ENCODE results near the gene FBXL16. TPM values are rescaled to one million over a fixed set of nuclear protein-coding genes. Genes with fewer than 3 reads are reported as not detected.
A peak's percentile ranks its signal among the peaks of the same experiment; 100 is the strongest.

FBXL16 gene
- polyA plus RNA-seq, 1 donor (not counting 4 experiments of a cell fraction or from before 2014, with no cell fraction given) = 0.81 TPM

DNA sequence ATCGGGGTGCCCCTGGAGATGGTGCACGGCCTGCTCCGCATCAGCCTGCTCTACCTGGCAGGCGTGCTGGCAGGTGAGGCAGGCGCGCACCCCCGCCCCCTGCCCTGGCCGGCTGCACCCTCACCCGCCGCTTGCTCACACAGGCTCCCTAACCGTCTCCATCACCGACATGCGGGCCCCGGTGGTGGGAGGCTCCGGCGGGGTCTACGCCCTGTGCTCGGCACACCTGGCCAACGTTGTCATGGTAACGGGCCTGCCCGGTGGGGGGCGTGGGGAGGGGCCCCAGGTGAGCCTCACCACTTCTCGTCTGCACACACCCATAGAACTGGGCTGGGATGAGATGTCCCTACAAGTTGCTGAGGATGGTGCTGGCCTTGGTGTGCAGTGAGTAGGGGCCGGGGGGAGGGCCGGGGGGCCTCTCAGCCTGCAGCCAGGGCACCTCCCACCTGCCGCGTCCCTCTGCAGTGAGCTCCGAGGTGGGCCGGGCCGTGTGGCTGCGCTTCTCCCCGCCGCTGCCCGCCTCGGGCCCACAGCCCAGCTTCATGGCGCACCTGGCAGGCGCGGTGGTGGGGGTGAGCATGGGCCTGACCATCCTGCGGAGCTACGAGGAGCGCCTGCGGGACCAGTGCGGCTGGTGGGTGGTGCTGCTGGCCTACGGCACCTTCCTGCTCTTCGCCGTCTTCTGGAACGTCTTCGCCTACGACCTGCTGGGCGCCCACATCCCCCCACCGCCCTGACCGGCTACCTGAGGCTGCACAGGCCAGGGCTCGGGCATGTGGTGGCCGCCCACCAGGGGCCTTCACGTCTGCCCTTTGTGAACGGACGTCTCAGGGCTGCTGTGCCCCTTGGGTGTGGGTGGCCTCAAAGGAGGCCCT lies 28.0 kb downstream of the FBXL16 start:
- no peak for DNase-seq (ENCODE audit: low read depth, low spot score)
- Histone ChIP-seq H3K4me3 (ENCODE audit: control insufficient read depth in 2 of 3, extremely low read depth in 1 of 3, insufficient read depth in 2 of 3, low read depth in 1 of 3, low read length in 3 of 3) (peak overlapping the region in 1 of 3 experiments; percentile 37), H2AFZ (ENCODE audit: control insufficient read depth, low read length) (no peak overlapping the region), H3K27me3 (ENCODE audit: control insufficient read depth, extremely low read depth, insufficient read depth, low read length) (no peaks in the 10 kb centered on the region), H3K9me1 (ENCODE audit: control insufficient read depth, extremely low read depth, insufficient read depth, low read length) (no peaks in the 10 kb centered on the region), H4K20me1 (ENCODE audit: control insufficient read depth, extremely low read depth, insufficient read depth, low read length) (peaks cover 16% of the 10 kb centered on the region), H3K9me3 (ENCODE audit: control insufficient read depth, low read depth, low read length) (no peaks in the 10 kb centered on the region), H3K27ac (ENCODE audit: control insufficient read depth, insufficient read depth, low read length) (peak overlapping the region; percentile 14), H3K36me3 (ENCODE audit: control insufficient read depth in 2 of 2, extremely low read depth in 1 of 2, insufficient read depth in 2 of 2, low read length in 2 of 2) (peaks cover 13 to 22% of the 10 kb centered on the region in 2 experiments), H3K4me1 (ENCODE audit: control insufficient read depth, extremely low read depth, insufficient read depth, low read length) (peaks cover 36% of the 10 kb centered on the region), H3K4me2 (ENCODE audit: control insufficient read depth, extremely low read depth, insufficient read depth, low read depth, low read length) (peak overlapping the region; percentile 79), H3K79me2 (ENCODE audit: control insufficient read depth, insufficient read depth, low read length) (peaks cover 19% of the 10 kb centered on the region), H3K9ac (ENCODE audit: control insufficient read depth, extremely low read depth, insufficient read depth, low read length) (peak overlapping the region; percentile 47)
- no peak for FAIRE-seq
- TF ChIP-seq, protein P1, sequence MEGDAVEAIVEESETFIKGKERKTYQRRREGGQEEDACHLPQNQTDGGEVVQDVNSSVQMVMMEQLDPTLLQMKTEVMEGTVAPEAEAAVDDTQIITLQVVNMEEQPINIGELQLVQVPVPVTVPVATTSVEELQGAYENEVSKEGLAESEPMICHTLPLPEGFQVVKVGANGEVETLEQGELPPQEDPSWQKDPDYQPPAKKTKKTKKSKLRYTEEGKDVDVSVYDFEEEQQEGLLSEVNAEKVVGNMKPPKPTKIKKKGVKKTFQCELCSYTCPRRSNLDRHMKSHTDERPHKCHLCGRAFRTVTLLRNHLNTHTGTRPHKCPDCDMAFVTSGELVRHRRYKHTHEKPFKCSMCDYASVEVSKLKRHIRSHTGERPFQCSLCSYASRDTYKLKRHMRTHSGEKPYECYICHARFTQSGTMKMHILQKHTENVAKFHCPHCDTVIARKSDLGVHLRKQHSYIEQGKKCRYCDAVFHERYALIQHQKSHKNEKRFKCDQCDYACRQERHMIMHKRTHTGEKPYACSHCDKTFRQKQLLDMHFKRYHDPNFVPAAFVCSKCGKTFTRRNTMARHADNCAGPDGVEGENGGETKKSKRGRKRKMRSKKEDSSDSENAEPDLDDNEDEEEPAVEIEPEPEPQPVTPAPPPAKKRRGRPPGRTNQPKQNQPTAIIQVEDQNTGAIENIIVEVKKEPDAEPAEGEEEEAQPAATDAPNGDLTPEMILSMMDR (optimal IDR thresholded peaks at IDR 0.05 in 1 of 3, IDR thresholded peaks at IDR 0.05 in 1 of 3, conservative IDR thresholded peaks at IDR 0.05 in 1 of 3; ENCODE audit: extremely low read depth in 1 of 3, insufficient read depth in 2 of 3, low read length in 3 of 3) = no peak
- no peak for TF ChIP-seq EZH2 (IDR thresholded peaks at IDR 0.05; ENCODE audit: low read length)
- dilution Hi-C loops (cut with MboI; ENCODE audit: extremely low pct_ligation_motif_present, low sequenced_read_pairs) = no loop called here

DNA sequence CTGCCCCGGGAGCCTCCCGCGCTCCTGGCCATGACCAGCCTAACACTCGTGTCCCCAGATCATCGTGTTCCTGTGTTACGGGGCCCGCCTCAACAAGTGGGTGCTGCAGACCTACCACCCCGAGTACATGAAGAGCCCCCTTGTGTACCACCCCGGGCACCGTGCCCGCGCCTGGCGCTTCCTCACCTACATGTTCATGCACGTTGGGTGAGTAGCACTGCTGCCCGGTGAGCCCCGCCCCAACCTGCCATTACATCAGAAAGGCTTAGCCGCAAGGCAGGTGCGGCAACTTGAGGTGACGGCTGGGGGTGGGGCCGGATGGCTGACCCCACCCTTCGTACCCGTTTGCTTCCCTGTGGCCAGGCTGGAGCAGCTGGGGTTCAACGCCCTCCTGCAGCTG lies 28.7 kb downstream of the FBXL16 start:
- H3K4me1 ChIP-seq (ENCODE audit: control insufficient read depth, extremely low read depth, insufficient read depth, low read length) = peaks cover 32% of the 10 kb centered on the region
- FAIRE-seq (peak; percentile 91), DNase-seq (ENCODE audit: low read depth, low spot score) (peak; percentile 87)
- peak overlapping the region in 1 of 3 experiments; percentile 37 for H3K4me3 ChIP-seq (ENCODE audit: control insufficient read depth in 2 of 3, extremely low read depth in 1 of 3, insufficient read depth in 2 of 3, low read depth in 1 of 3, low read length in 3 of 3)
- peak overlapping the region; percentile 47 for H3K27ac ChIP-seq (ENCODE audit: control insufficient read depth, insufficient read depth, low read length)
- TF ChIP-seq EZH2 (IDR thresholded peaks at IDR 0.05; ENCODE audit: low read length) = no peak
- TF ChIP-seq, protein P1 (optimal IDR thresholded peaks at IDR 0.05 in 1 of 3, IDR thresholded peaks at IDR 0.05 in 1 of 3, conservative IDR thresholded peaks at IDR 0.05 in 1 of 3; ENCODE audit: extremely low read depth in 1 of 3, insufficient read depth in 2 of 3, low read length in 3 of 3) = no peak
- H3K36me3 ChIP-seq (ENCODE audit: control insufficient read depth in 2 of 2, extremely low read depth in 1 of 2, insufficient read depth in 2 of 2, low read length in 2 of 2) = peaks cover 11 to 22% of the 10 kb centered on the region in 2 experiments
- peak overlapping the region; percentile 47 for H3K9ac ChIP-seq (ENCODE audit: control insufficient read depth, extremely low read depth, insufficient read depth, low read length)
- no peaks in the 10 kb centered on the region for H3K27me3 ChIP-seq (ENCODE audit: control insufficient read depth, extremely low read depth, insufficient read depth, low read length)
- dilution Hi-C loops (cut with MboI; ENCODE audit: extremely low pct_ligation_motif_present, low sequenced_read_pairs) = no loop called here
- H3K9me3 ChIP-seq (ENCODE audit: control insufficient read depth, low read depth, low read length) = no peaks in the 10 kb centered on the region
- no peaks in the 10 kb centered on the region for H3K9me1 ChIP-seq (ENCODE audit: control insufficient read depth, extremely low read depth, insufficient read depth, low read length)
- peaks cover 10% of the 10 kb centered on the region for H4K20me1 ChIP-seq (ENCODE audit: control insufficient read depth, extremely low read depth, insufficient read depth, low read length)
- H3K4me2 ChIP-seq (ENCODE audit: control insufficient read depth, extremely low read depth, insufficient read depth, low read depth, low read length) = peak overlapping the region; percentile 79
- no peak overlapping the region for H2AFZ ChIP-seq (ENCODE audit: control insufficient read depth, low read length)
- peaks cover 12% of the 10 kb centered on the region for H3K79me2 ChIP-seq (ENCODE audit: control insufficient read depth, insufficient read depth, low read length)

Data from keratinocyte (primary cell).